ENCODE data around the gene MCUB.

GRCh38 chr4:109662116-109662515, 102.1 kb downstream of the MCUB start:
- TF ChIP-seq, protein P1, sequence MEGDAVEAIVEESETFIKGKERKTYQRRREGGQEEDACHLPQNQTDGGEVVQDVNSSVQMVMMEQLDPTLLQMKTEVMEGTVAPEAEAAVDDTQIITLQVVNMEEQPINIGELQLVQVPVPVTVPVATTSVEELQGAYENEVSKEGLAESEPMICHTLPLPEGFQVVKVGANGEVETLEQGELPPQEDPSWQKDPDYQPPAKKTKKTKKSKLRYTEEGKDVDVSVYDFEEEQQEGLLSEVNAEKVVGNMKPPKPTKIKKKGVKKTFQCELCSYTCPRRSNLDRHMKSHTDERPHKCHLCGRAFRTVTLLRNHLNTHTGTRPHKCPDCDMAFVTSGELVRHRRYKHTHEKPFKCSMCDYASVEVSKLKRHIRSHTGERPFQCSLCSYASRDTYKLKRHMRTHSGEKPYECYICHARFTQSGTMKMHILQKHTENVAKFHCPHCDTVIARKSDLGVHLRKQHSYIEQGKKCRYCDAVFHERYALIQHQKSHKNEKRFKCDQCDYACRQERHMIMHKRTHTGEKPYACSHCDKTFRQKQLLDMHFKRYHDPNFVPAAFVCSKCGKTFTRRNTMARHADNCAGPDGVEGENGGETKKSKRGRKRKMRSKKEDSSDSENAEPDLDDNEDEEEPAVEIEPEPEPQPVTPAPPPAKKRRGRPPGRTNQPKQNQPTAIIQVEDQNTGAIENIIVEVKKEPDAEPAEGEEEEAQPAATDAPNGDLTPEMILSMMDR (IDR thresholded peaks at IDR 0.05): no peak
- no peak for TF ChIP-seq POLR2A (IDR thresholded peaks at IDR 0.05)
